ENCODE data around the gene CADPS.

GRCh38 chr3:62367763-62368195, 507.4 kb downstream of the CADPS start:
- TF ChIP-seq TAF1 (IDR thresholded peaks at IDR 0.05; ENCODE audit: borderline replicate concordance, insufficient read depth, low read length): no peak
- TF ChIP-seq POLR2AphosphoS5 (IDR thresholded peaks at IDR 0.05; ENCODE audit: low read depth, low read length): no peak
- TF ChIP-seq FOXP2 (optimal IDR thresholded peaks at IDR 0.05; ENCODE audit: borderline replicate concordance, extremely low read depth, extremely low read length, insufficient read depth): no peak
- no peak for TF ChIP-seq SIN3A (IDR thresholded peaks at IDR 0.05; ENCODE audit: borderline replicate concordance, insufficient read depth, low read length)

All from PFSK-1 (cell line).